G401.6 (cell line): ENCODE results near the gene KDM4C.
"Not testable (repeated sequence)": the region's sequence is repeated elsewhere in the genome, so short reads cannot be mapped to it uniquely, and the experiment has no call there.

Experiments
- FAIRE-seq: peaks from 2 replicates; lab custom pipeline; 2012; peaks lifted over from hg19 to GRCh38; lab: Jason Lieb, UNC

KDM4C gene

DNA sequence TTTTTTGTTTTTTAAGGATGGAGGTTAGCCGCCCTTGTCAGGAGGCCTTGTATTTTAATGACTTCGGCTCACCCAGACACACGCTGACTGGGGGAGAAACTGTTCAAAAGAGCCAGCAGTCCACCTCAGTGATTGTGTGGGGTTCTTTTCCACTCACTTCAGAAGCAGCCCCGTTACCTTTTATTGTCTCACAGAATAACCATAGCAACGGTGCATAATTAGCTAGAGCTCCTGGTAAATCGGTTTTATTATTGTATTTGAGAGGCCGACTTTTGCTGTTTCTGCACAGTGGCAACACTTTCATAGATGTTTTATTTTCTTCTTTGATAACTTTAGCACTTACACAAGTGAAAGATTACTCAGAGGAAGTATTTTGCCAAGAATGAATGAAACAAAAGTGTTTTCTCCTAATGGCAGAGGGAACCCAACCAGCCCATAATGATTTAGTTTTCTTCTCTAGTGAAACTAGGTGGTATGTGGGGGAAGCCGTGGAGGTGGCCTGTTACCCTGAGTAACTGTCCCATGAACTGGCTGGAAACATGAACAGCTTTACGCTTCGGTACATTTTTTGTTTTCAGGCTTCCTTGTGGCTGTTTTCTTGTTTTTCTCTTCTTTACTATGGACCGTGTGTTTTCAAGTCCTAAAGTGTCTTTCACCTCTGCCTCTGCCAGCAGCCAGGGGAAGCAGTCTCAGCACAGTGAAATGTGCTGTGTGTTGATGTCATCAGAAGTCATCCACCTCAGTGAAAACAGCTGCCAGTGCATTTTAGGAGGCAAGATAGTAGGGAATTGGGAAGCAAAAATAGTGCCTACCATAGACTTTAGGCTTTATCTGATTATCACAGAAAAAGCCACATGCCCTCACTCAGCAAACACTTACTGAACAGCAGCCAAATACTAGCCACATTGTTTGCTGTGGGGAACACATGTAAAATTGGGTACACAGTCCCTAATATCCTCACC is 414.7 kb downstream of the KDM4C start:
- FAIRE-seq, result no peak

GRCh38 chr9:7173139-7173538 is 415.4 kb downstream of the KDM4C start:
- no peak for FAIRE-seq

DNA sequence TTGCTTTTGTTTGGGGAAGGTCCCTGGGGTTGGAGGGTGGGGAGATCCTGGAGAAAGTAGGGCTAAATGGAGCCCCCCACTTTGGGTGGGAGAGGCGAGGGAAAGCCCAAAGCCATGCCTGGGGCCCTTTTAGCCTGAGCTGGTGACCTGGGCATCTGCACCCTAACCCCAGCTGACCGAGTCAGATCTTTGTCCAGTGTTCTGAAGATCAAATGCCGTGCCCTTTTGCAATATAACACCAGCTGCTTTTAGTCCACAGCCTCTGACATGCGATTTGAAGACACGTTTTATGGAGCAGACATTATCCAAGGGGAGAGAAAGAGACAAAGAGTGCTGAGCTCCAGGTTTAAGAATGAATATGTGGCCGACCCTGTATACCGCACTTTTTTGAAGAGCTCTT is 416.5 kb downstream of the KDM4C start:
- FAIRE-seq, result no peak

- no peak for FAIRE-seq
Observed at GRCh38 chr9:7174884-7175283, 417.1 kb downstream of the KDM4C start.

- FAIRE-seq, result no peak
Observed at GRCh38 chr9:7176561-7176960, 418.8 kb downstream of the KDM4C start.

- FAIRE-seq, result no peak
Observed at GRCh38 chr9:7177383-7177782, 419.6 kb downstream of the KDM4C start.

DNA sequence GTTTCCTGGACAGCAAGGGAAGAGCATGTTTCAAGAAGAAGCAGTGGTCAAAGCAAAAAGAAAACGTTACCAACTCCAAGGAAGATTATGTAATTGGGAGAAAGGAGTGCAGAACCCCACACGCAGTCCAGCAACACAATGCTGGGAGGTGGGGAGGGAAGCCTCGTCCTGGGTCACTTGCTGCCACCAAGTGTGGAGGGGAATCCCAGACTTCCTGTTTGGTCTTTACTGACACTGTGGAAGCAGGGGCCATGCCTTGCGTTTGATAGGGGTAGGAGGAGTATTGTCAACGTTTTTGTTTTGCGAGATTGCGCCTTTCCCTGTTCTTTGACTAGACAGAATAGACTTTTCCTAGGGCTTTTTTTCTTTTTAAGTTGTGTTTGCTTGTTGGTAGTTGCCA is 421.0 kb downstream of the KDM4C start:
- FAIRE-seq, result no peak

DNA sequence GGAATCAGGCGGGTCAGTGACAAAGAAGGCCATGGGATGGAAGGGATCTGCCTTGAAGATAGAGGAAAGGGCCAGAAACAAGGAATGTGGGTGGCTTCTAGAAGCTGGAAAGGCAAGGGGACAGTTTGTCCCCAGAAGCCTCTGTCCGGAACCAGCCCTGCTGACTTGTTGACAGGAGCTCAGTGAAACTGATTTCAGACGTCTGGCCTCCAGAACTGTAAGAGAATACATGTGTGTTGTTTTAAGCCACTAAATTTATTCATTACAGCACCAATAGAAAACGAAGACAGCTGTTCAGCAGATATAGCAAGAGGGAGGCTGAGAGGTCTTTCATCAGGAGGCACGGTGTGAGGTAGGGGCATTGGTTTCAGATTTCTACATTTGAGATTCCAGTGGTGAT is 422.5 kb downstream of the KDM4C start:
- FAIRE-seq, result no peak

- not testable (repeated sequence) for FAIRE-seq
Observed at GRCh38 chr9:7183139-7183538, 425.4 kb downstream of the KDM4C start.

DNA sequence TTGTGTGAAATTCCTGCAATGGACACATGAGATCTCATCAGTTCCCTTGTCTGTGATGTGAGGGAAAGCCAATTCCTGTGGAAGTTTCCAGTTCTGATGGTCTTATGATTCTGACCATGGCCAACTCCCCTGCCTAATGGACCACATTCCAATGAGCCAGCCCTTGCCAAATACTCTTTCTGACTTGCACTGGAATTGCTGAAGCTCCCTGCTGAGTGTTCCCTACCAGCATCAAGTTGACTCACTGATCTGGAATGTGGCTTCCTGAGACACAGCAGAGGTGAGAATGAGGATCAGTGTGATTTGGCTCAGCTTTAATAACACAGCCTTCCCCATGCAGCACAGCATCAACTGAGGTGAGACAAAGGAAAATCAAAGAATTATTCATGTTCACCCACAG is 427.8 kb downstream of the KDM4C start:
- no peak for FAIRE-seq

- no peak for FAIRE-seq
Observed at GRCh38 chr9:7186175-7186574, 428.4 kb downstream of the KDM4C start.

DNA sequence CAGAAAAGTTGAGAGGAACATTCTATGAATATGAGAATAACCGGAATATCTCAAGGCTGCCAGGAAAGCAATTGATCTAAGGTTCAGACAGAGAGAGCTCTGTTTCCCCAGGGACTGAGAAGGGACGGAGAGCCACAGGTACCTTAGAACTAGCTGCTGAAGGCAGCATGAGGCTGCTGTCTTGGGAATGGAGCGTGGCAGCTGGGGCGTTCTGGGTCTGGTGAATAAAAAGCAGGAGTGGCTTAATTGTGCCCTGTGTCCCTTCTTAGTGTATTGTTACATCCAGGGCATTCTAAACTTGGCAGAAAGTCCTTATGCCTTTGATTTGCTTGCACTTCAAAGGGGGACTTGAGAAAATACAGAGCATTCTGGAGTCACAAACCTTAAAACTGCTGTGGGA is 434.5 kb downstream of the KDM4C start:
- no peak for FAIRE-seq

DNA sequence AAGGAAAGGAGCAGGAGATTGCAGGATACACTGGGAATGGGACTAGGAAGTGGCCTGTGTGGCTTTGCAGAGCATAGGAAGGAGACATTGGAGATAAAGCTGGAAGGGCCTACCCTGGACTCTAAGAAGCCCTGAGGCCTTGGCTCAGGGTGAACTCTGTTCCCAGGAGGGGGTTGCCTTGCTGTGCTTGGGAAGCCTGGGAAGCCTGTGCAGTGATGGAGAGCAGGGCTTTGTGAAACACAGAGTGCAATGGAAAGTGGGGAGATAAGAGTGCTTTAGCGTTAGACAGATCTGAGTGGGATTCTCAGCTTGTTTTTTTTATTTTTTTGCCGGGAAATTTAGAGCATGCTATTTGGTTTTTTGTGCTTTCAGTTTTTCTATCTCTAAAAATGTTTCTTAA is 437.8 kb downstream of the KDM4C start:
- FAIRE-seq, result no peak

DNA sequence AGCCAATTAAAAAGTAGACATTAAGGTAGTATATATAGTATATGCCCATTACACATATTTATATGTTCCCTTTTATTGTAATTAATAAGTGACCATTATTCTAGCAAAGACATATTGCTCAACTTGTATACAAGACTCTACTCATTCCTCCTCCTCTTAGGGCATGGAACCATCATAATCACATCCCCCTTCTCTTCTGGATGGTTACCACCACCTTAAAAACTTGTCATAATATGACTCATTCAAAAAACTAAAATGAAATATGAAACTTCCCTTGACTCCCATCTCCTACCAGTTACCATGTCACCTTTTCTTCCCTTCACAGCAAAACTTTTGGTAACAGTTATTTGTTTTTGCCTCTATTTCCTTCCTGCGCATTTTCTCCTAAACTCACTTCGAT is 438.7 kb downstream of the KDM4C start:
- FAIRE-seq, result no peak

GRCh38 chr9:7201196-7201595 is 443.4 kb downstream of the KDM4C start:
- FAIRE-seq, result no peak

GRCh38 chr9:7205806-7206205 is 448.0 kb downstream of the KDM4C start:
- FAIRE-seq, result no peak

DNA sequence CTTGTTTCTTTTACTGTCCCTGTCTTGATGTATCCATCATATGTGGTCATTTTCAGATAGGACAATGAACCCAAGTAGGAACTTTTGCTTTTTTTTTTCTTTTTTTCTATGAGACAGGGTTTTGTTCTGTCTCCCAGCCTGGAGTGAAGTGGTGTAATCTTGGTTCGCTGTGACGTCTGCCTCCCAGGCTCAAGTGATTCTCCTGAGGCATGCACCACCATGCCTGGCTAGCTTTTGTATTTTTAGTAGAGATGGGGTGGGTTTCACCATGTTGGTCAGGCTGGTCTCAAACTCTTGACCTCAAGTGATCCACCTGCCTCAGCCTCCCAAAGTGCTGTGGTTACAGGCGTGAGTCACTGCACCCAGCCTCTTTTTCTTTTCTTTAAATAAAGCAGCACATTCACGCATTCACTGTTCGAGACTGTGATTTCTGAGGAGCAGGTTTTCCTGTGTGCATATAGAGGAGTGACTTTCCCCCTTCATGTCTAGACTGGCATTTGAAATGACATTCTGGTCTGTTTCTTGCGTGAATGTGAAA is 448.5 kb downstream of the KDM4C start:
- FAIRE-seq, result no peak

DNA sequence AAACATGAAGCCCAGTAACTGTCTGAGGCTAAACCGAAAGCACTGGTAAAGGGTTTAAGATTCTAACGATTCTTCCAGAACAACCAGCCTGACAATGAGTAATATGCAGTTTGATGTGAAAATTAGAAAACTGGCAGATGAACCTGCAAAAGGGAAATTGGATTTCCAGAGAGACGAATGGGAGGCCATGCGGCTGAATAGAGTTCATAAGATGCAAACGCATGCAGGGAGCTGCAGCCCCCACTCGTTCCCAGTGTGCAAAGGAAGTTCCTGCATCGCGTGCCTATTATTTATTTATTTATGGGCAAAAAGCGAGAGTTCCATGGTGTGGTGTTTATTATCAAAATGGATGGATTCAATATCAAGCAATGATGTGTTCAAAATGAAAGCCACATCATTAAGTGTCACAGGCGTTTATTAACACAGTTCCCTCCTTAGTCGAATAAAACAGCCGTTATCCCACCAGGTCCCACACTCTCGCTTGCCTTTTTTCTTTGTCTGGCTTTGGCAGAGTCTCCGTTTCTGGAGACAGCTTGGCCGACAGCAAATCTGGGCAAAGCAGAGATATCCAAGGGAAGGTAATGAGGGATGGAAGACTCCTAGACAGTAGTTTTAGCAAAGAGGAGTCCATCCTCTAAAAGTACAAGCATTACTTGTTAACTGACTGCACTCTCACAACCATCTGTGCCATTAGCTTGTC is 451.4 kb downstream of the KDM4C start:
- FAIRE-seq, result no peak

DNA sequence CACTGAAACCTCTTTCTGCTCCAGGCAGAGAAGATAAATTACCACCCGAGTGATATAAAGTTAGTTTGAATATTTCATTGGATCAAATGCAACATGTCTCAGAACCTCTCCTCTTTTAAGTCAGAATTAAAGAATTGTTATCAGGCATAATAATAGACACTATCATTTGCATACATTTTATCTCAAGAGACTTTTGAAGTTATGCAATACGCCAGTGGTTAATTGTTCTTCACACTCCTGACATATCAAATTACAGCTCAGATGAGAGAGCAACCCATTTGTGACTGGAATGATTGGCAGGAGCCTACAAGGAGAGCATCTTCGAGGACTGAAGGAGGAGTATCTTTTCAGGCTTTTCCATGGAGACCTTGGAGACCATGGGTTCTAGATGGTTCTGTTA is 452.2 kb downstream of the KDM4C start:
- no peak for FAIRE-seq

DNA sequence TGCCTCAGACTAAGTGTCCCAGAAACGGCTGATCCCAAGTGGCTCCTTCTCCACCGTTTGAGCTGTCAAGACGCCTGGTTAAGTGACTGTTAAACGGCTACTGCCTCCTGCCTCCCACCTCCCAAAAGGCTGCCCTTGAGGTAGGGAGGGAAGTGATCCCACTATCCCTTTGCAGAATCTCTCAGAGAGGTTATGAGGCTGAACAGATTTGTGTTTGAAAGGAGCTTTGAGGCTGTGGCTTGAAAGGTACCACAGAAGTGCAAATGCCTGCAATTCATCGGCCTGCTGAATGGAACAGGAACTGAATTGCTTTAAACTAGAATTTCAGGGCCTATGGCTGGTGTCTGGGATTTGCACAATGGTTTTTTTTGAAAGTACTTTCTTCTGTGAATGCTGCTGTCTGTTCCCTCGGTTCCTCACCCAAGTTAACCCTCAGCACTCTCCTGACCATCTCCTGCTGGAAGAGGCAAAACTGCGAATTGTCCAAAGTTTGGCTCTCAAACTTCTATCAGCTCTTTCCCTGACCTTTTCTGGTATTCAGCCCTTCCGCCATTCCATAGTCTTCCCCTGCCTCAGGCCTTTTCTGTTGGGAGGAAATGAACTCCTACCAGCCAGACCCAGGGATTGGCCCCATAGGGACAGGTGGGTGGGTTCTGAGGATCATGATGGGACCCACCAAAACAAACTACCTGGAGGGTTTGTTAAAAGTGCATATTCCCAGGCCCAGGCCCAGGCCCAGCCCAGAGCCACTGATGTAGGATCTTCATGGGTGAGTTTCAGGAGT is 453.3 kb downstream of the KDM4C start:
- no peak for FAIRE-seq

- no peak for FAIRE-seq
Observed at GRCh38 chr9:7211657-7212056, 453.9 kb downstream of the KDM4C start.

- no peak for FAIRE-seq
Observed at GRCh38 chr9:7212101-7212500, 454.3 kb downstream of the KDM4C start.
